ENCODE measurements around the gene CWC25.

CWC25 gene

DNA sequence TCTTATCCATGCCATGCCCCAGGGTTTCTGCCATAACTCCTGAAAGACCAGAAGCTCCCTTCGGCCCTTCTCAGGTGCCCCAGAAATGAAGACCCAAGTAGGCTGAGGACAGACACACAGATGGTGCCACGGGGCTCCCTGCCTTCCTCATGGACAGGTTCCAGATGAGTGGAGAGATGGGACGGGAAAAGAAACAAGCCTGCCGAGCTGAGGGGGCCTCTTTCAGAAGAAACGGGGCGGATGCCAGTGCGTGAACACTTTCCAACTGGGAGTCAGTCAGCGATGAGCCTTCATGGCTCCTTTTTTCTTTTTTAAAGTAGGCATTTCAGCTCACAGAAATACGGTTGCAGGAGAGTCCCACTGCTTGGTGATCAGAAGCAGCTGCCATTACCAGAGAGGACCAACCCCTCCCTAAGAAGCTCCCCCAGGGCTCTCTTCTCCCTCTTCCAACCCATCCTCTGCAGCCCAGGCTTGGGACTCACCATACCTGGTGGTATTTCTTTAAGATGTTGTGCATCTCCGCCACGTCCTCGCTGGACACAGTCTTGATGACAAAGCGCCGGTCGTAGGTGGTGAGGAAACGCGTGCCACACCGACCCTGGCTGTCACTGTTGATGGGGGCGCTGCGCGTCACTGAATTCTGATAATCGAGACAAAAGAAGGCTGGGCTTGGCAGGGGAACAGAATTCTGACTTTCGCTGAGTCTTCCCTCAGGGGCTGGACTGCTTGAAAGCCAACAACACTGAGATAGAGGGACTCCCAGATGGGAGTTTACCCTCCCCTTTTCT is 45.0 kb downstream of the CWC25 start:
- Histone ChIP-seq H3K4me1 (ENCODE audit: insufficient read depth, low read length) (no peaks in the 10 kb centered on the region), H3K9me3 (ENCODE audit: control insufficient read depth, insufficient read depth, low read length) (no peaks in the 10 kb centered on the region), H3K36me3 (ENCODE audit: insufficient read depth, low read length) (peaks cover 17% of the 10 kb centered on the region), H3K9ac (ENCODE audit: low read depth, low read length) (no peak overlapping the region)

- Histone ChIP-seq H3K9me3 (ENCODE audit: control insufficient read depth, insufficient read depth, low read length) (no peaks in the 10 kb centered on the region), H3K9ac (ENCODE audit: low read depth, low read length) (no peak overlapping the region), H3K36me3 (ENCODE audit: insufficient read depth, low read length) (peaks cover 17% of the 10 kb centered on the region), H3K4me1 (ENCODE audit: insufficient read depth, low read length) (no peaks in the 10 kb centered on the region)
These were observed 47.4 kb downstream of the CWC25 start for GRCh38 chr17:38777641-38778250.

DNA sequence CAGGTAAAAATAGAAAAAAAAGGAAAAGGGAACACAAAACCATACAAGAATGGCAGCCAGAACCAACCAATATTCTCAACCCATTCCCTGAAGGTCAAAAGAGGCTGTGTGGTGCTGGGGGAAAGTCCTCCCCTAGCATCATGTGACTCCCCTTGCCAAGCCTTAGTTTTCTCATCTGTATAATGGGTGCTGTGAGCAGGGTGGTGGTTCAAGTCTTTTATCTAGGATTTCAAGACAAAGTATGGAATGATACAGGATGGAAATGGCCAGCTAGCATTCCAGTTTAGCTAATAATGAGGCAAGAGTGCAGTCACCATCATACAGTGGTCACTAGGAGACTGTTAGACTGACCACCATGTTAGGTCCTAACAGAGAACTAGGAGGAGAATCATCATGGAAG is 51.9 kb downstream of the CWC25 start:
- H3K9ac ChIP-seq (ENCODE audit: low read depth, low read length) = no peak overlapping the region
- no peaks in the 10 kb centered on the region for H3K9me3 ChIP-seq (ENCODE audit: control insufficient read depth, insufficient read depth, low read length)
- H3K36me3 ChIP-seq (ENCODE audit: insufficient read depth, low read length) = peaks cover 22% of the 10 kb centered on the region
- no peaks in the 10 kb centered on the region for H3K4me1 ChIP-seq (ENCODE audit: insufficient read depth, low read length)

DNA sequence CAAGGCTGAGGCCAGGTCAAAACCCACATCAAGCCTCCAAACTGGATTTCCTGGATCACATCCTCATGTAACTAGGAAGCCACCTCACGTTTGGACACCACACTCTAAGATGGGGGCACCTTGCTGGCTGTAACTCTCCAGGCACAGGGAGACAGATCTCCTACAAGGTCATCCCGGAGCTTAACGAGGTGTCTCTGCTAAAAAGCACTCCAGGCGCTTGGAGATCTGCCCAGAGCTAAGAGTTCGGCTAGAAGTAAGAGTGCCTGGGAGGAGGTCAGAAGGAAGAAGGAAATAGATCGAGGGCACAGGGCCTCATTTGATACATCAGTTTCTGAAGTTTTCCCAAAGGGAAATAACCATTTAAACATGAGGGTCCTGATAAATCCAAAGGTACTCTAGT is 56.7 kb downstream of the CWC25 start:
- Histone ChIP-seq H3K9me3 (ENCODE audit: control insufficient read depth, insufficient read depth, low read length) (no peaks in the 10 kb centered on the region), H3K4me1 (ENCODE audit: insufficient read depth, low read length) (no peaks in the 10 kb centered on the region), H3K9ac (ENCODE audit: low read depth, low read length) (no peak overlapping the region), H3K36me3 (ENCODE audit: insufficient read depth, low read length) (peaks cover 25% of the 10 kb centered on the region)

DNA sequence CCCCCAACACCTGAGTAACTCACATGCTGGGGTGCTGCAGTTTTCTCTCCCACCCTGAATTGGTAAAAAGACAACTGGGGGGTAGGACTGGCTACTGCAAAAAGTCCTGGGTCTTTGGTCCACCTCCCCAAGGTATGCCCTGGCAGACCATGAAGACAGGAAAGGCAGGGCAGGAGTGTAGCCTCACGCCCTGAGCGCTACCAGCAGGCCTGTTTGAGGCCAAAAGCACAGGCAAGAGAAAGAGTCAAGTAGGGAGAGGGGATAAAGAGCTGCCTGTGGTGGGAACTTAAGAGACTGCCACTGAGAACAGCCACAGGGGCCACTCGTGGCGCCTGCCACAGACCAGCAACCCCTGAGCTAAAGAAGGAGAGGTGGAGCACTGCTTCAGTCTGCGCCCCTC is 58.8 kb downstream of the CWC25 start:
- no peaks in the 10 kb centered on the region for H3K4me1 ChIP-seq (ENCODE audit: insufficient read depth, low read length)
- H3K36me3 ChIP-seq (ENCODE audit: insufficient read depth, low read length) = peaks cover 25% of the 10 kb centered on the region
- H3K9me3 ChIP-seq (ENCODE audit: control insufficient read depth, insufficient read depth, low read length) = no peaks in the 10 kb centered on the region
- H3K9ac ChIP-seq (ENCODE audit: low read depth, low read length) = no peak overlapping the region

GRCh38 chr17:38762231-38762630 is 62.9 kb downstream of the CWC25 start:
- peaks cover 12% of the 10 kb centered on the region for H3K36me3 ChIP-seq (ENCODE audit: insufficient read depth, low read length)

GRCh38 chr17:38761612-38762011 is 63.5 kb downstream of the CWC25 start:
- no peak overlapping the region for H3K9ac ChIP-seq (ENCODE audit: low read depth, low read length)
- peaks cover 11% of the 10 kb centered on the region for H3K36me3 ChIP-seq (ENCODE audit: insufficient read depth, low read length)
- H3K4me1 ChIP-seq (ENCODE audit: insufficient read depth, low read length) = no peaks in the 10 kb centered on the region
- no peaks in the 10 kb centered on the region for H3K9me3 ChIP-seq (ENCODE audit: control insufficient read depth, insufficient read depth, low read length)

More at GRCh38 chr17:38762231-38762630, 62.9 kb downstream of the CWC25 start:
- H3K4me1 ChIP-seq (ENCODE audit: insufficient read depth, low read length) = no peaks in the 10 kb centered on the region
- H3K9ac ChIP-seq (ENCODE audit: low read depth, low read length) = no peak overlapping the region
- no peaks in the 10 kb centered on the region for H3K9me3 ChIP-seq (ENCODE audit: control insufficient read depth, insufficient read depth, low read length)

DNA sequence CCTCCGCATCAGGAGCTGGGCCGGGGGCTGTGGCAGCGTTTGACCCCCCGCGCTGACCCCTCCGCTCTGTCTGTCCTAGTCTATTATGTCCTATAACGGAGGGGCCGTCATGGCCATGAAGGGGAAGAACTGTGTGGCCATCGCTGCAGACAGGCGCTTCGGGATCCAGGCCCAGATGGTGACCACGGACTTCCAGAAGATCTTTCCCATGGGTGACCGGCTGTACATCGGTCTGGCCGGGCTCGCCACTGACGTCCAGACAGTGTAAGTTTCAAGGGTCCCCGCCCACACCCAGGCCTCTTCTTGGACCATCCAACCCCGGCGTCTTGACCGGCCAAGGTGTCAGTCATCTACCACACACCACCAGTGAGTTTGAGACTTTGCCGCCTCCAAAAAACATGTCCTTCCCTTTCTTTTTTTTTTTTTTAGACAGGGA is 72.0 kb downstream of the CWC25 start:
- Histone ChIP-seq H3K9ac (ENCODE audit: low read depth, low read length) (peak overlapping the region; percentile 64), H3K9me3 (ENCODE audit: control insufficient read depth, insufficient read depth, low read length) (no peaks in the 10 kb centered on the region), H3K36me3 (ENCODE audit: insufficient read depth, low read length) (peaks cover 4% of the 10 kb centered on the region; the same call in 1 of the 2 replicates), H3K4me1 (ENCODE audit: insufficient read depth, low read length) (no peaks in the 10 kb centered on the region)

- Histone ChIP-seq H3K9ac (ENCODE audit: low read depth, low read length) (peak within 1 kb of the TSS; percentile 69), H3K9me3 (ENCODE audit: control insufficient read depth, insufficient read depth, low read length) (no peaks in the 10 kb centered on the region), H3K36me3 (ENCODE audit: insufficient read depth, low read length) (peaks cover 4% of the 10 kb centered on the region; the same call in 1 of the 2 replicates), H3K4me1 (ENCODE audit: insufficient read depth, low read length) (no peaks in the 10 kb centered on the region)
These were observed 72.6 kb downstream of the CWC25 start, which contains the start of gene PSMB3 for GRCh38 chr17:38752308-38753070. Gene PSMB3, plus strand, starts transcription at chr17:38752741. Its CDS starts 86 bp downstream, at chr17:38752827.

GRCh38 chr17:38751808-38752307 is 73.3 kb downstream of the CWC25 start:
- Histone ChIP-seq H3K9ac (ENCODE audit: low read depth, low read length) (peak overlapping the region; percentile 69), H3K4me1 (ENCODE audit: insufficient read depth, low read length) (no peaks in the 10 kb centered on the region), H3K9me3 (ENCODE audit: control insufficient read depth, insufficient read depth, low read length) (no peaks in the 10 kb centered on the region), H3K36me3 (ENCODE audit: insufficient read depth, low read length) (peaks cover 4% of the 10 kb centered on the region; the same call in 1 of the 2 replicates)

- Histone ChIP-seq H3K4me1 (ENCODE audit: insufficient read depth, low read length) (peaks cover 3% of the 10 kb centered on the region; the same call in 1 of the 2 replicates), H3K36me3 (ENCODE audit: insufficient read depth, low read length) (peaks cover 4% of the 10 kb centered on the region; the same call in 1 of the 2 replicates)
These were observed 73.8 kb downstream of the CWC25 start for GRCh38 chr17:38751144-38751807.

More at GRCh38 chr17:38751144-38751807, 73.8 kb downstream of the CWC25 start:
- no peaks in the 10 kb centered on the region for H3K9me3 ChIP-seq (ENCODE audit: control insufficient read depth, insufficient read depth, low read length)
- peak overlapping the region; percentile 69 for H3K9ac ChIP-seq (ENCODE audit: low read depth, low read length)

All from ES-I3 (cell line).